Cardiac fibroblast (primary cell): ENCODE measurements around the gene NHLRC4.

Source experiments
- DNase-seq, 2 donors: peaks; one replicate each; pipeline versions ENCODE4 v3.0.0 to v3.0.0-alpha.2; 2010; ENCODE audit warnings: low read depth in 2 of 2
- H3K4me3 ChIP-seq, 2 donors: replicated peaks in 1 of 2; 1 replicate in 1 of 2; 2 replicates in 1 of 2; pipeline ENCODE4 v1.5.1; 2011; ENCODE audit warnings: low read depth in 2 of 2, low read length in 2 of 2, mild to moderate bottlenecking in 2 of 2, moderate library complexity in 1 of 2
- CTCF ChIP-seq: IDR thresholded peaks from one replicate; pipeline ENCODE4 v1.5.1; 2011; ENCODE audit warnings: low read depth, mild to moderate bottlenecking, low read length, inconsistent platforms

The NHLRC4 gene

GRCh38 chr16:555528-556473 is 11.0 kb upstream of the NHLRC4 start:
- no peak for DNase-seq
- H3K4me3 ChIP-seq, result no peak overlapping the region
- no peak for TF ChIP-seq CTCF

- DNase-seq, result no peak
- TF ChIP-seq CTCF, result no peak
- no peak overlapping the region for H3K4me3 ChIP-seq
Observed at GRCh38 chr16:556474-557173, 10.2 kb upstream of the NHLRC4 start.

GRCh38 chr16:557463-558297 is 9.1 kb upstream of the NHLRC4 start:
- no peak overlapping the region for H3K4me3 ChIP-seq
- TF ChIP-seq CTCF, result no peak
- no peak for DNase-seq

GRCh38 chr16:558298-559020 is 8.3 kb upstream of the NHLRC4 start:
- no peak for TF ChIP-seq CTCF
- no peak for DNase-seq
- H3K4me3 ChIP-seq, result no peak overlapping the region

- DNase-seq, result no peak
- TF ChIP-seq CTCF, result no peak
- no peak overlapping the region for H3K4me3 ChIP-seq
Observed at GRCh38 chr16:559021-559380, 7.8 kb upstream of the NHLRC4 start.
